HEK293 (cell line): ENCODE measurements around the gene RRP1.
A peak's percentile ranks its signal among the peaks of the same experiment; 100 is the strongest.

Source experiments
- CTCF ChIA-PET: fragments of 350-600 bp; formaldehyde crosslinking; extraction: SDS; loops from one replicate; lab custom pipeline; 2021; ENCODE audit warnings: antibody characterized with exemption; lab: Yijun Ruan, JAX
- POLR2A ChIA-PET: fragments of 300-600 bp; formaldehyde crosslinking; extraction: SDS; loops from one replicate; lab custom pipeline; 2020; ENCODE audit warnings: antibody characterized with exemption, inconsistent platforms; lab: Yijun Ruan, JAX
- H3K27ac ChIP-seq: fragments of 200-500 bp; sonication (Bioruptor generic); 2 replicates; pipeline ENCODE4 v1.5.1; 2014; ENCODE audit warnings: low read depth, low read length, control low read depth, inconsistent platforms; ENCODE audit errors: extremely low read depth
- H3K36me3 ChIP-seq, 2 experiments: fragments of 200-500 bp in 1 of 2; sonication (Bioruptor generic) in 1 of 2; 1 replicate in 1 of 2; 2 replicates in 1 of 2; pipeline ENCODE4 v1.5.1; 2014 to 2017; ENCODE audit warnings: inconsistent platforms in 2 of 2, low read length in 2 of 2; ENCODE audit not compliant: control insufficient read depth in 2 of 2, insufficient read depth in 1 of 2
- H3K4me1 ChIP-seq: fragments of 200-500 bp; sonication (Bioruptor generic); 2 replicates; pipeline ENCODE4 v1.5.1; 2014; ENCODE audit warnings: mild to moderate bottlenecking, low read length, inconsistent platforms; ENCODE audit not compliant: control insufficient read depth, insufficient read depth
- H3K4me3 ChIP-seq: 2 replicates; pipeline ENCODE4 v1.5.1; 2011; ENCODE audit warnings: low read depth, mild to moderate bottlenecking, control low read depth, low read length, moderate library complexity
- H3K9me3 ChIP-seq: fragments of 200-500 bp; sonication (Bioruptor generic); 2 replicates; pipeline ENCODE4 v1.5.1; 2014; ENCODE audit warnings: low read depth, low read length, inconsistent platforms; ENCODE audit not compliant: control insufficient read depth, insufficient read depth
- EGR2 ChIP-seq: fragments of 450-650 bp; formaldehyde crosslinking; IDR thresholded peaks from 2 replicates; pipeline ENCODE4 v1.5.1; 2016; ENCODE audit warnings: low read depth, missing biosample characterization, missing genetic modification characterization
- HIC1 ChIP-seq: fragments of 450-650 bp; formaldehyde crosslinking; IDR thresholded peaks from 2 replicates; pipeline ENCODE4 v1.5.1; 2016; ENCODE audit warnings: missing biosample characterization, missing genetic modification characterization
- KLF17 ChIP-seq: fragments of 450-650 bp; formaldehyde crosslinking; IDR thresholded peaks from 2 replicates; pipeline ENCODE4 v1.5.1; 2016; ENCODE audit warnings: missing biosample characterization, missing genetic modification characterization
- PATZ1 ChIP-seq: fragments of 450-650 bp; formaldehyde crosslinking; IDR thresholded peaks from 2 replicates; pipeline ENCODE4 v1.5.1; 2016; ENCODE audit warnings: missing biosample characterization, missing genetic modification characterization
- ZFHX2 ChIP-seq: fragments of 450-650 bp; formaldehyde crosslinking; conservative IDR thresholded peaks from 2 replicates; pipeline ENCODE4 v1.5.1; 2016; ENCODE audit warnings: missing biosample characterization, missing genetic modification characterization
- ZIC2 ChIP-seq: fragments of 450-650 bp; formaldehyde crosslinking; IDR thresholded peaks from 2 replicates; pipeline ENCODE4 v1.5.1; 2016; ENCODE audit warnings: missing biosample characterization, missing genetic modification characterization
- ZNF114 ChIP-seq: fragments of 450-650 bp; formaldehyde crosslinking; IDR thresholded peaks from 2 replicates; pipeline ENCODE4 v1.5.0; 2017; ENCODE audit warnings: missing biosample characterization, missing genetic modification characterization
- ZNF133 ChIP-seq: fragments of 450-650 bp; formaldehyde crosslinking; IDR thresholded peaks from 2 replicates; pipeline ENCODE4 v1.5.1; 2016; ENCODE audit warnings: missing biosample characterization, missing genetic modification characterization
- ZNF248 ChIP-seq: fragments of 450-650 bp; formaldehyde crosslinking; IDR thresholded peaks from 2 replicates; pipeline ENCODE4 v1.5.1; 2017; ENCODE audit warnings: missing biosample characterization, missing genetic modification characterization
- ZNF513 ChIP-seq: fragments of 450-650 bp; IDR thresholded peaks from 2 replicates; pipeline ENCODE4 v1.5.1; 2018; ENCODE audit warnings: missing biosample characterization, missing genetic modification characterization
- ZNF600 ChIP-seq: fragments of 450-650 bp; formaldehyde crosslinking; IDR thresholded peaks from 2 replicates; pipeline ENCODE4 v1.5.1; 2016; ENCODE audit warnings: missing biosample characterization, missing genetic modification characterization

Gene RRP1

GRCh38 chr21:43754948-43755781 is 34.2 kb upstream of the RRP1 start:
- Histone ChIP-seq H3K4me1 (no peaks in the 10 kb centered on the region), H3K36me3 (peaks cover 0 to 91% of the 10 kb centered on the region in 2 experiments; a peak in 2 of 3 replicates), H3K27ac (no peak overlapping the region), H3K4me3 (no peak overlapping the region), H3K9me3 (no peaks in the 10 kb centered on the region)
- ChIA-PET POLR2A (no interaction called here), CTCF (no interaction called here)
- 0 out of 2 replicates have a peak, but pooled peaks have one; percentile 22 for TF ChIP-seq HIC1 (tag by site-specific recombination)
- TF ChIP-seq ZNF114 (tag by site-specific recombination): no peak
- TF ChIP-seq PATZ1 (tag by site-specific recombination): 0 out of 2 replicates have a peak, but pooled peaks have one; percentile 2

- no peak overlapping the region for H3K27ac ChIP-seq
- H3K36me3 ChIP-seq: peaks cover 0 to 88% of the 10 kb centered on the region in 2 experiments; a peak in 1 of 3 replicates
- no peak overlapping the region for H3K4me3 ChIP-seq
- POLR2A ChIA-PET: no interaction called here
- H3K4me1 ChIP-seq: no peaks in the 10 kb centered on the region
- TF ChIP-seq ZNF248 (tag by site-specific recombination) (no peak), ZNF133 (tag by site-specific recombination) (no peak), KLF17 (tag by site-specific recombination) (no peak), ZFHX2 (tag by site-specific recombination) (peak; percentile 77), EGR2 (tag by site-specific recombination) (peak; percentile 82)
- TF ChIP-seq, all 188 proteins: peak for 2
- CTCF ChIA-PET: no interaction called here
- H3K9me3 ChIP-seq: no peaks in the 10 kb centered on the region
Observed at GRCh38 chr21:43755820-43756594, 33.4 kb upstream of the RRP1 start.

GRCh38 chr21:43757601-43758000 is 31.8 kb upstream of the RRP1 start:
- H3K4me3 ChIP-seq: no peak overlapping the region
- H3K27ac ChIP-seq: no peak overlapping the region
- CTCF ChIA-PET: no interaction called here
- peaks cover 0 to 90% of the 10 kb centered on the region in 2 experiments; a peak in 1 of 3 replicates for H3K36me3 ChIP-seq
- no peaks in the 10 kb centered on the region for H3K9me3 ChIP-seq
- TF ChIP-seq ZNF600 (tag by site-specific recombination) (peak; percentile 80), ZNF513 (no peak), ZIC2 (tag by site-specific recombination) (peak; percentile 45)
- H3K4me1 ChIP-seq: no peaks in the 10 kb centered on the region
- POLR2A ChIA-PET: interaction anchor here (0.7 to 1.8 kb wide), 2 partner anchors 29 to 890 kb away, joined by 3 to 7 read pairs; no protein-coding TSS in a partner anchor
